GM12873 (cell line): ENCODE measurements around the gene GDF10.

ENCODE experiments used
- TF ChIP-seq, protein P1 (sequence below): IDR thresholded peaks from 2 replicates; pipeline ENCODE4 v1.5.1; 2012; ENCODE audit warnings: low read depth, mild to moderate bottlenecking, moderate library complexity, low read length, control low read depth; ENCODE audit not compliant: insufficient read depth; ENCODE audit errors: missing control alignments

Gene GDF10

DNA sequence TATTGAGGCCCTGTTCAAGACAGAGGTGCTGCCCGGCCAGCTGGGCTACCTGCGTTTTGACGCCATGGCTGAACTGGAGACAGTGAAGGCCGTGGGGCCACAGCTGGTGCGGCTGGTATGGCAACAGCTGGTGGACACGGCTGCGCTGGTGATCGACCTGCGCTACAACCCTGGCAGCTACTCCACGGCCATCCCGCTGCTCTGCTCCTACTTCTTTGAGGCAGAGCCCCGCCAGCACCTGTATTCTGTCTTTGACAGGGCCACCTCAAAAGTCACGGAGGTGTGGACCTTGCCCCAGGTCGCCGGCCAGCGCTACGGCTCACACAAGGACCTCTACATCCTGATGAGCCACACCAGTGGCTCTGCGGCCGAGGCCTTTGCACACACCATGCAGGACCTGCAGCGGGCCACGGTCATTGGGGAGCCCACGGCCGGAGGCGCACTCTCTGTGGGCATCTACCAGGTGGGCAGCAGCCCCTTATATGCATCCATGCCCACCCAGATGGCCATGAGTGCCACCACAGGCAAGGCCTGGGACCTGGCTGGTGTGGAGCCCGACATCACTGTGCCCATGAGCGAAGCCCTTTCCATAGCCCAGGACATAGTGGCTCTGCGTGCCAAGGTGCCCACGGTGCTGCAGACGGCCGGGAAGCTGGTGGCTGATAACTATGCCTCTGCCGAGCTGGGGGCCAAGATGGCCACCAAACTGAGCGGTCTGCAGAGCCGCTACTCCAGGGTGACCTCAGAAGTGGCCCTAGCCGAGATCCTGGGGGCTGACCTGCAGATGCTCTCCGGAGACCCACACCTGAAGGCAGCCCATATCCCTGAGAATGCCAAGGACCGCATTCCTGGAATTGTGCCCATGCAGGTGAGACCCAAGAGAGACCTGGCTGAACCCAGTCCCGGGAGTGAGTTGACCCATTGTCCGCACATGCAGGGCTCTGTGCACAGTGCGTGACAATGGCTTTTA, 51.0 kb downstream of the GDF10 start:
- TF ChIP-seq, protein P1, sequence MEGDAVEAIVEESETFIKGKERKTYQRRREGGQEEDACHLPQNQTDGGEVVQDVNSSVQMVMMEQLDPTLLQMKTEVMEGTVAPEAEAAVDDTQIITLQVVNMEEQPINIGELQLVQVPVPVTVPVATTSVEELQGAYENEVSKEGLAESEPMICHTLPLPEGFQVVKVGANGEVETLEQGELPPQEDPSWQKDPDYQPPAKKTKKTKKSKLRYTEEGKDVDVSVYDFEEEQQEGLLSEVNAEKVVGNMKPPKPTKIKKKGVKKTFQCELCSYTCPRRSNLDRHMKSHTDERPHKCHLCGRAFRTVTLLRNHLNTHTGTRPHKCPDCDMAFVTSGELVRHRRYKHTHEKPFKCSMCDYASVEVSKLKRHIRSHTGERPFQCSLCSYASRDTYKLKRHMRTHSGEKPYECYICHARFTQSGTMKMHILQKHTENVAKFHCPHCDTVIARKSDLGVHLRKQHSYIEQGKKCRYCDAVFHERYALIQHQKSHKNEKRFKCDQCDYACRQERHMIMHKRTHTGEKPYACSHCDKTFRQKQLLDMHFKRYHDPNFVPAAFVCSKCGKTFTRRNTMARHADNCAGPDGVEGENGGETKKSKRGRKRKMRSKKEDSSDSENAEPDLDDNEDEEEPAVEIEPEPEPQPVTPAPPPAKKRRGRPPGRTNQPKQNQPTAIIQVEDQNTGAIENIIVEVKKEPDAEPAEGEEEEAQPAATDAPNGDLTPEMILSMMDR, result no peak

- TF ChIP-seq, protein P1, result no peak
These were observed 52.2 kb downstream of the GDF10 start for GRCh38 chr10:47351899-47352815.

DNA sequence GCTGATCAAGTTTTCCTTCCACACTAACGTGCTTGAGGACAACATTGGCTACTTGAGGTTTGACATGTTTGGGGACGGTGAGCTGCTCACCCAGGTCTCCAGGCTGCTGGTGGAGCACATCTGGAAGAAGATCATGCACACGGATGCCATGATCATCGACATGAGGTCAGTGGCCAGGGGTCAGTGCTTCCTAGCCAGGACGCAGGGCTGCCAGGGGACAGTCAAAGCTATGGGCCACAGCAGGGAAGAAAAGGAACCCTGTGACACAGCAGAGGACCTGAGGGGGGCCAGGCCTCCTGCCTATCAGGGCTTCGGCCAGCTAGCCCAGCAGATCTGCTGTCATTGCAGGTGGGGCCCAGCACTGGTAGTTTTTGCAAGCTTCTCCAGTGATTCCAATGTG, 53.4 kb downstream of the GDF10 start:
- TF ChIP-seq, protein P1, result no peak

DNA sequence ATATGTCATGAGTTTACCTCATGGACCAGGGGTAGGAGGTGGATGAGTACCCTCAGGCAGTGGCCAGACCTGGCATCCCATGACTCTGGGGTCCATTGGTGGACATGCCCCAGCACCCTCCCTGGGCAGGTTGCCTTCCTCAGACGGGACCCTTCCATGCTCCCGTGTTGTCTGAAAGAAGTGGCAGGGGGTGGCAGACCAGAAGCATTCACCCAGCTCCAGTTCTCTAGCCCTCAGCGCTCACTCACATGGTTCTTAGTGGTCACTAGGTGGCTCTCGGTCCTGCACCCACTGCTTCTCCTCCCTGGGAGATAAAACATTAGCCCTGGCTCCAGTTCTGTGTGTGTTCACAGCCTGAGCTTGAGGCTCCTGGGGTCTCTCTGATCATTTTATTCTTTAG, 54.2 kb downstream of the GDF10 start:
- TF ChIP-seq, protein P1, result no peak

DNA sequence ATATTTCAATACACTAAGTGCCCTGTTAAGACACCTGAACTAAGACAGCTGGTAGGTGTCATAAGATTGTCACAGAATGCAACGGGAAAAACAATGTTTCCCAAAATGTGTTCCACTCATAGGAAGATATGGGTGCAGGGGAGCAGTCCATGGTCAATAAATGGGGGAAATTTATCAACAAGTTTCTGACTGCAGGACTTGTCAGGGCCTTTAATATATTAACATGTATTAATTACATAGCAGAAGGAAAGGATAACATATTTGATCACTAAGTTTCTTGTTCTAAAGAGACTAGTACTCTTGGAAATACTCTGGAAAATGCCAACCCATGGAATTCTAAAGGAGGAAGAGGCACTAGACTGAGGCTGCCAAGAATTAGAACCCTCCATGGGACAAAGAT, 54.9 kb downstream of the GDF10 start:
- TF ChIP-seq, protein P1, result no peak

DNA sequence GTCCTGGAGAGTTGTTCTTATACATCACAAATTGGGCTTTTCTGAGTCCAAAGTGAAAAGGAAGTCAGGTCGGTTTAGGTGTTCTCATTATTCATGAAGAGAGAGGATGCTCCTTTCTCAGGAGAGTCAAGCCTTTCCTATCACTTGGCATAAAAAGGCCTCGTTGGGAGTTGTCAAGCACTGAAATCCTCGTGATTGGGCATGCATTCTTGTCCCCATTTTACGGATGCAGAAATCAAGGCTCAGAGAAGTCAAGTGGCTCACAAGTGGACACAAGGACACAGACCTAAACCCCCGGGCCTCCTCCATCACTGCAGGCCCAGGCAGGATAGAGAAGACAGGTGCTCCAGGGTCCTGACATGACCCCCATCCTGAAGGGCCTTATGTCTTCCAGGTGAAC, 56.7 kb downstream of the GDF10 start:
- TF ChIP-seq, protein P1, result no peak

DNA sequence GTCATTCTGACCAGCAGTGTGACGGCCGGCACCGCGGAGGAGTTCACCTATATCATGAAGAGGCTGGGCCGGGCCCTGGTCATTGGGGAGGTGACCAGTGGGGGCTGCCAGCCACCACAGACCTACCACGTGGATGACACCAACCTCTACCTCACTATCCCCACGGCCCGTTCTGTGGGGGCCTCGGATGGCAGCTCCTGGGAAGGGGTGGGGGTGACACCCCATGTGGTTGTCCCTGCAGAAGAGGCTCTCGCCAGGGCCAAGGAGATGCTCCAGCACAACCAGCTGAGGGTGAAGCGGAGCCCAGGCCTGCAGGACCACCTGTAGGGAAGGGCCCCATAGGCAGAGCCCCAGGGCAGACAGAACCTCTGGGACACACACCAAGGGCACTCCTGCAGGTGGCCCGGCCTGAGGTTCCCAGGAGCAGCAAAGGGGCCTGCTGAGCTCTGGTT, 57.2 kb downstream of the GDF10 start:
- TF ChIP-seq, protein P1, result no peak
